Fibroblast of skin of left biceps (primary cell): Measurements from ENCODE around the gene YDJC.
"Not testable (repeated sequence)": the region's sequence is repeated elsewhere in the genome, so short reads cannot be mapped to it uniquely, and the experiment has no call there.

ENCODE experiments used
- DNase-seq, 2 experiments: peaks; one replicate each; pipeline ENCODE4 v3.0.0-alpha.2; 2013; ENCODE audit warnings: low read depth in 2 of 2

Gene YDJC

GRCh38 chr22:21606775-21607174, 23.0 kb downstream of the YDJC start:
- no peak for DNase-seq

DNA sequence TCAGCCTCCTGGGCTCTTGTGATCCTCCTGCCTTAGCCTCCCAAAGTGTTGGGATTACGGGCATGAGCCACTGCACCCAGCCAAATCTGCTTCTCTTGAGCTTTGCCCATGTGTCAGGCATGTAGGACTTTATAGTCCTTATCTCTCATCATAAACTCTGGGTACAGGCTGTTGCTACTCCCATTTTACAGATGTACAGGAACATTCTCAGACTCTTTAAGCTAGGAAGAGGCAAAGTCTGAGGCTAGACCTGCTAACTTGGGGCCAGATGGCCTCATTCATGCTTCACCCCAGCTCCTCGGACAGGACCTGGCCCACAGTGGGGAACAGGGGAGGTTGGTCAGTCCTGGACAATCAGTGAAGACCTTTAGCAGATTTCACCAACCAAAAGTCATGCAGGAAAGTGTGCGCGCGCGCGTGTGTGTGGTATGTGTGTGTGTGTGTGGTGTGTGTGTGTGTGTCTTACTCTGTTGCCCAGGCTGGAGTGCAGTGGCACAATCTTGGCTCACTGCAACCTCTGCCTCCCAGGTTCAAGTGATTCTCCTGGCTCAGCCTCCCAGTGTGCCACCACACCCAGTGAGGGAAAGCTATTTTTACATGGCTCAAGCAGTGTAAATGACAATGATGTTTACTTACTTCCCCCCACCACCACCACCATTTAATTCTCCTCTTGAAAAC, 23.8 kb downstream of the YDJC start:
- DNase-seq, result no peak

DNA sequence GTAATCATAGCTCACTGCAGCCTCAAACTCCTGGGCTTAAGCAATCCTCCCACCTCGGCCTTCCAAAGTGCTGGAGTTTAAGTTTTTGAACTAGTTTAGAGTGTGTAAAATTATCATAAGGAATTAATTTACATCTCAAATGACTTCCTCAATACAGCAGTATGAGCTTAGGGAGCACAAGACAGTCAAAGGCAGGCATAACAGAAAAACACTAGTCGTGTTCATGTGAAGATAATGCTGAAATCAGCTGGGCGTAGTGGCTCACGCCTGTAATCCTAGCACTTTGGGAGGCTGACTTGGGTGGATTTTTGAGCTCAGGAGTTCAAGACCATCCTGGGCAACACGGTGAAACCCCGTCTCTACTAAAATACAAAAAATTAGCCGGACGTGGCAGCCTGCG, 25.8 kb downstream of the YDJC start:
- DNase-seq, result no peak

- no peak for DNase-seq
Observed at GRCh38 chr22:21602579-21602978, 27.2 kb downstream of the YDJC start.

- DNase-seq, result no peak
Observed at GRCh38 chr22:21599053-21599893, 30.5 kb downstream of the YDJC start.

DNA sequence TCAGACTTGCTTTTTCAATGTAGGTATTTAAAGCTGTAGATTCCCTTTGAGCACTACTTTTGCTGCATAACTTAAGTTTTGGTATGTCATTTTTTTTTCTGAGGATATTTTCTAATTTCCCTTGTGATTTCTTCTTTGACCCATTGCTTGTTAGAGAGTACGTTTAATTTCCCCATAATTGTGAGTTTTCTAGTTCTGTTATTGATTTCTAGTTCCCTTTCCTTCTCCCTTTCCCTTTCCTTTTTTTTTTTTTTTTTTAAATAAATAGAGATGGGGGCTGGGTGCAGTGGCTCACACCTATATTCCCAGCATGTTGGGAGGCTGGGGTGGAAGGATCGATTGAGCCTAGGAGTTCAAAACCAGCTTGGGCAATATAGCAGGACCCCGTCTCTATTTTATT, 31.5 kb downstream of the YDJC start:
- DNase-seq, result no peak

GRCh38 chr22:21596356-21597135, 33.3 kb downstream of the YDJC start:
- DNase-seq, result not testable (repeated sequence)

GRCh38 chr22:21594865-21595452, 34.9 kb downstream of the YDJC start:
- no peak for DNase-seq

- DNase-seq, result no peak
Observed at GRCh38 chr22:21593406-21594232, 36.2 kb downstream of the YDJC start.

- DNase-seq, result no peak
Observed at GRCh38 chr22:21592422-21592821, 37.4 kb downstream of the YDJC start.

- DNase-seq, result no peak
Observed at GRCh38 chr22:21591695-21592094, 38.1 kb downstream of the YDJC start.

- no peak for DNase-seq
Observed at GRCh38 chr22:21590809-21591641, 38.8 kb downstream of the YDJC start.

DNA sequence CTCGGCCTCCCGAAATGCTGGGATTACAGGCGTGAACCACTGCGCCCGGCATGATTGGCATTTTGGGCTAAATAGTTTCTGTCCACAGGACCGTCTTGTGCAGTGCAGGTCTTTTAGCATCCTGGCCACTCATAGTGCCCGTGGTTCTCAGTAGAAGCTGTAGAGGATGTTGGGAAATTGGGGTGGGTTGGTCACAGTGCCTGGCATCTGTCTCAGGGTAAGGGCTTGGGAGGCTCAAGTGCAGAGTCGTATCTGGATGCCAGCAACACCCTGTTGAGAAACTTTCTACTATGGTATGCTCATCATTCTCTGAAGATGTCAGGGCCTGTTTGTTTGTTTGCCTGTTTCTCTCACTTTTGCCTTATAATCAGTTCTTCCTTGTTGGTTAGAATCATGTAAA, 40.4 kb downstream of the YDJC start:
- no peak for DNase-seq

- DNase-seq, result no peak
Observed at GRCh38 chr22:21587803-21588611, 41.8 kb downstream of the YDJC start.

DNA sequence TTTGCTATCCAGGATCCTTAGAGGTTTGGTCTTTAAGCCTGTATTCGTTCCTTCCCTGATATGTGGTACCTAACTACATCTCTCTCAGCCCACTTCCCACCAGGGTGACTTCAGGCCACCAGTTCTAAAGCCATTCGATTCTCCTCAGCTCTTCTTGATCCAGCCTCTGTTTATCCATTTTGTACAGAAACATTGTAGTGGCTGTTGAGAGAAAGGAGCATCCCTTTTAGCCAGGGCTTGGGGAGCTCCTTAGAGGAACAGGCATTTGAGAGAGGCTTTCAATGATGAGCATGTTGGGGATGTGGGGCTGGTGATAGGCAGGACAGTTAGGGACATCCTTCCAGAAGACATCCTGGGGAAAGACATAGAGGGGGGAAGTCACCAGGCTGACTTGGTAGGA, 44.4 kb downstream of the YDJC start:
- DNase-seq, result no peak

GRCh38 chr22:21582801-21583740, 46.8 kb downstream of the YDJC start:
- DNase-seq, result no peak

DNA sequence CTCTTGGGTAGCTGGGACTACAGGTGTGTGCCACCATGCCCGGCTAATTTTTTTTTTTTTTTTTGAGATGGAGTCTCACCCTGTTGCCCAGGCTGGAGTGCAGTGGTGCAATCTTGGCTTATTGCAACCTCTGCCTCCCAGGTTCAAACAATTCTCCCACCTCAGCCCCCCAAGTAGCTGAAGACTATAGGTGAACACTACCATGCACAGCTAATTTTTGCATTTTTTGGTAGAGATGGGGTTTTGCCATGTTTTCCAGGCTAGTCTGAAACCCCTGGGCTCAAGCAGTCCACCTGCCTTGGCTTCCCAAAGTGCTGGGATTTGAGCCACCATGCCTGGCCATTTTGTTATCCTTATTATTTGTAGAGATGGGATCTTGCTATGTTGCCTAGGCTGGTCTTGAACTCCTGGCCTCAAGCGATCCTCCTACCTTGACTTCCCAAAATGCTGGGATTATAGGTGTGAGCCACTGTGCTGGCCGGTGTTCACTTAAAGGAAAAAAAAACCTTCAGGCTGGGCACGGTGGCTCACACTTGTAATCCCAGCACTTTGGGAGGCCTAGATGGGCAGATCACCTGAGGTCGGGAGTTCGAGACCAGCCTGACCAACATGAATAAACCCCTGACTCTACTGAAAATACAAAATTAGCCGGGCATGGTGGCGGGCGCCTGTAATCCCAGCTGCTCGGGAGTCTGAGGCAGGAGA, 48.7 kb downstream of the YDJC start:
- not testable (repeated sequence) for DNase-seq

GRCh38 chr22:21580623-21581007, 49.2 kb downstream of the YDJC start:
- DNase-seq, result not testable (repeated sequence)
